ENCODE measurements around the gene DVL3. TPM values are rescaled to one million over a fixed set of nuclear protein-coding genes. Genes with fewer than 3 reads are reported as not detected.

DVL3 gene
- total RNA-seq, 1 experiment from 2014 or later = 76.2 TPM

DNA sequence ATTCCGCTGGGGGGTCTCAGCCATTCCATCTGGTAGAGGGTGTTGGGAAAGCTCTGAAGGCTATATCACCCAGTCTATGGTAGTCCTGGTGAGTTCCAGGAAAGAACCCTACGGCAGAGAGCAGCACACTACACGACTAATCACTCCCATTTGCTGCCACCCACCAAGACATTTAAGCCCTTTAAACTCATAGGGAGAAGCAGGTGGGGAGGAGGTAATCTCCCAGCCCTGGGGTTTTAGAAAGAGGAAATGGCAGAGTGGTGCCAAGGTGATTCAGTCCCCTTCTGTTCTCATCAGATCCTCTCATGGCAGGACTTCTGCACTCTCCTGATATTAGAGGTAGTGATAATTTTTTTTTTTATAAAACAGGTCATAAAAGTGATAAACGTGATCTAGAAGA is 63.6 kb downstream of the DVL3 start:
- H3K9me3 Mint-ChIP-seq = no peaks in the 10 kb centered on the region
- no peak overlapping the region for H3K27ac Mint-ChIP-seq
- POLR2A ChIA-PET = interaction anchor here (0.6 kb wide), 1 partner anchor 70 kb away, joined by 3 read pairs; no protein-coding TSS in a partner anchor

DNA sequence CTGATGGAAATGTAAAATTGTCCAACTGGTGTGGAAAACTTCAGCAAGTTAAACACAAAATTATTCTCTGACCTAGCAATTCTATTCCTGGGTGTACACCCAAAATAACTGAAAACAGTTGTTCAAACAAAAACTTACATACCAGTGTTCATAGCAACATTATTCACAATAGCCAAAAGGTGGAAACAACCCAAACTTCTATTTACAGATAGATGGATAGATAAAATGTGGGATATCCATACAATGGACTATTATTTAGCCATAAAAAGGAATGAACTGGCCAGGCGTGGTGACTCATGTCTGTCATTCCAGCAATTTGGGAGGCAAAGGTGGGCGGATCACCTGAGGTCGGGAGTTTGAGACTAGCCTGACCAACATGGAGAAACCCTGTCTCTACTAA is 67.3 kb downstream of the DVL3 start:
- H3K9me3 Mint-ChIP-seq = no peaks in the 10 kb centered on the region
- DNase-seq (ENCODE audit: low spot score) = no peak
- CTCF ChIA-PET = interaction anchor here (0.7 kb wide), 2 partner anchors 129 to 348 kb away, joined by 3 to 4 read pairs; no protein-coding TSS in a partner anchor
- no peaks in the 10 kb centered on the region for H3K4me1 Mint-ChIP-seq
- peaks cover 17% of the 10 kb centered on the region for H3K27me3 Mint-ChIP-seq (ENCODE audit: low read depth)
- no peak overlapping the region for H3K27ac Mint-ChIP-seq
- H3K4me3 Mint-ChIP-seq = no peak overlapping the region
- POLR2A ChIA-PET = interaction anchor here (0.6 kb wide), 1 partner anchor 1930 kb away, joined by 3 read pairs; no protein-coding TSS in a partner anchor
- H3K36me3 Mint-ChIP-seq = no peaks in the 10 kb centered on the region
- no peak for ATAC-seq
- TF ChIP-seq ATF1 (CRISPR knock-in tag; IDR thresholded peaks at IDR 0.05) (no peak), ELF4 (CRISPR knock-in tag; IDR thresholded peaks at IDR 0.05; ENCODE audit: low read depth) (no peak), FOXJ3 (CRISPR knock-in tag; IDR thresholded peaks at IDR 0.05; ENCODE audit: borderline replicate concordance) (no peak), ZBTB21 (CRISPR knock-in tag; IDR thresholded peaks at IDR 0.05; ENCODE audit: borderline replicate concordance) (no peak), SP1 (CRISPR knock-in tag; conservative IDR thresholded peaks at IDR 0.05) (no peak), SOX15 (CRISPR knock-in tag; IDR thresholded peaks at IDR 0.05) (no peak)
- TF ChIP-seq, protein P1, sequence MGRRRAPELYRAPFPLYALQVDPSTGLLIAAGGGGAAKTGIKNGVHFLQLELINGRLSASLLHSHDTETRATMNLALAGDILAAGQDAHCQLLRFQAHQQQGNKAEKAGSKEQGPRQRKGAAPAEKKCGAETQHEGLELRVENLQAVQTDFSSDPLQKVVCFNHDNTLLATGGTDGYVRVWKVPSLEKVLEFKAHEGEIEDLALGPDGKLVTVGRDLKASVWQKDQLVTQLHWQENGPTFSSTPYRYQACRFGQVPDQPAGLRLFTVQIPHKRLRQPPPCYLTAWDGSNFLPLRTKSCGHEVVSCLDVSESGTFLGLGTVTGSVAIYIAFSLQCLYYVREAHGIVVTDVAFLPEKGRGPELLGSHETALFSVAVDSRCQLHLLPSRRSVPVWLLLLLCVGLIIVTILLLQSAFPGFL (CRISPR knock-in tag; IDR thresholded peaks at IDR 0.05; ENCODE audit: borderline replicate concordance) = no peak
- TF ChIP-seq, protein P2, sequence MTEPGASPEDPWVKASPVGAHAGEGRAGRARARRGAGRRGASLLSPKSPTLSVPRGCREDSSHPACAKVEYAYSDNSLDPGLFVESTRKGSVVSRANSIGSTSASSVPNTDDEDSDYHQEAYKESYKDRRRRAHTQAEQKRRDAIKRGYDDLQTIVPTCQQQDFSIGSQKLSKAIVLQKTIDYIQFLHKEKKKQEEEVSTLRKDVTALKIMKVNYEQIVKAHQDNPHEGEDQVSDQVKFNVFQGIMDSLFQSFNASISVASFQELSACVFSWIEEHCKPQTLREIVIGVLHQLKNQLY (CRISPR knock-in tag; IDR thresholded peaks at IDR 0.05) = no peak
- TF ChIP-seq, protein P3, sequence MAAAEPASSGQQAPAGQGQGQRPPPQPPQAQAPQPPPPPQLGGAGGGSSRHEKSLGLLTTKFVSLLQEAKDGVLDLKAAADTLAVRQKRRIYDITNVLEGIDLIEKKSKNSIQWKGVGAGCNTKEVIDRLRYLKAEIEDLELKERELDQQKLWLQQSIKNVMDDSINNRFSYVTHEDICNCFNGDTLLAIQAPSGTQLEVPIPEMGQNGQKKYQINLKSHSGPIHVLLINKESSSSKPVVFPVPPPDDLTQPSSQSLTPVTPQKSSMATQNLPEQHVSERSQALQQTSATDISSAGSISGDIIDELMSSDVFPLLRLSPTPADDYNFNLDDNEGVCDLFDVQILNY (CRISPR knock-in tag; IDR thresholded peaks at IDR 0.05) = no peak
- TF ChIP-seq, protein P4, sequence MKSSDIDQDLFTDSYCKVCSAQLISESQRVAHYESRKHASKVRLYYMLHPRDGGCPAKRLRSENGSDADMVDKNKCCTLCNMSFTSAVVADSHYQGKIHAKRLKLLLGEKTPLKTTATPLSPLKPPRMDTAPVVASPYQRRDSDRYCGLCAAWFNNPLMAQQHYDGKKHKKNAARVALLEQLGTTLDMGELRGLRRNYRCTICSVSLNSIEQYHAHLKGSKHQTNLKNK (CRISPR knock-in tag; IDR thresholded peaks at IDR 0.05) = no peak
- TF ChIP-seq, protein P5, sequence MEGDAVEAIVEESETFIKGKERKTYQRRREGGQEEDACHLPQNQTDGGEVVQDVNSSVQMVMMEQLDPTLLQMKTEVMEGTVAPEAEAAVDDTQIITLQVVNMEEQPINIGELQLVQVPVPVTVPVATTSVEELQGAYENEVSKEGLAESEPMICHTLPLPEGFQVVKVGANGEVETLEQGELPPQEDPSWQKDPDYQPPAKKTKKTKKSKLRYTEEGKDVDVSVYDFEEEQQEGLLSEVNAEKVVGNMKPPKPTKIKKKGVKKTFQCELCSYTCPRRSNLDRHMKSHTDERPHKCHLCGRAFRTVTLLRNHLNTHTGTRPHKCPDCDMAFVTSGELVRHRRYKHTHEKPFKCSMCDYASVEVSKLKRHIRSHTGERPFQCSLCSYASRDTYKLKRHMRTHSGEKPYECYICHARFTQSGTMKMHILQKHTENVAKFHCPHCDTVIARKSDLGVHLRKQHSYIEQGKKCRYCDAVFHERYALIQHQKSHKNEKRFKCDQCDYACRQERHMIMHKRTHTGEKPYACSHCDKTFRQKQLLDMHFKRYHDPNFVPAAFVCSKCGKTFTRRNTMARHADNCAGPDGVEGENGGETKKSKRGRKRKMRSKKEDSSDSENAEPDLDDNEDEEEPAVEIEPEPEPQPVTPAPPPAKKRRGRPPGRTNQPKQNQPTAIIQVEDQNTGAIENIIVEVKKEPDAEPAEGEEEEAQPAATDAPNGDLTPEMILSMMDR (IDR thresholded peaks at IDR 0.05) = no peak

More for the DNA sequence above, 63.6 kb downstream of the DVL3 start:
- H3K36me3 Mint-ChIP-seq = no peaks in the 10 kb centered on the region
- DNase-seq (ENCODE audit: low spot score) (no peak), ATAC-seq (no peak)
- no peak overlapping the region for H3K4me3 Mint-ChIP-seq
- CTCF ChIA-PET = interaction anchor here (0.6 to 4.8 kb wide), 3 partner anchors 10 to 42 kb away, joined by 3 to 30 read pairs (median 4); partner anchors contain the start of genes CAMK2N2, EEF1AKMT4 and VWA5B2
- TF ChIP-seq GRHL2 (CRISPR knock-in tag; IDR thresholded peaks at IDR 0.05; ENCODE audit: insufficient replicate concordance, severe bottlenecking) (no peak), NFYB (CRISPR knock-in tag; conservative IDR thresholded peaks at IDR 0.05; ENCODE audit: low read depth) (no peak), ZNF416 (CRISPR knock-in tag; IDR thresholded peaks at IDR 0.05) (no peak), ZNF219 (CRISPR knock-in tag; IDR thresholded peaks at IDR 0.05; ENCODE audit: borderline replicate concordance) (no peak), NR2C2 (CRISPR knock-in tag; IDR thresholded peaks at IDR 0.05) (no peak), MYBL2 (CRISPR knock-in tag; IDR thresholded peaks at IDR 0.05) (no peak), IRF2 (CRISPR knock-in tag; IDR thresholded peaks at IDR 0.05; ENCODE audit: borderline replicate concordance, low read depth) (no peak), TEAD4 (CRISPR knock-in tag; IDR thresholded peaks at IDR 0.05) (no peak)
- TF ChIP-seq, protein P6, sequence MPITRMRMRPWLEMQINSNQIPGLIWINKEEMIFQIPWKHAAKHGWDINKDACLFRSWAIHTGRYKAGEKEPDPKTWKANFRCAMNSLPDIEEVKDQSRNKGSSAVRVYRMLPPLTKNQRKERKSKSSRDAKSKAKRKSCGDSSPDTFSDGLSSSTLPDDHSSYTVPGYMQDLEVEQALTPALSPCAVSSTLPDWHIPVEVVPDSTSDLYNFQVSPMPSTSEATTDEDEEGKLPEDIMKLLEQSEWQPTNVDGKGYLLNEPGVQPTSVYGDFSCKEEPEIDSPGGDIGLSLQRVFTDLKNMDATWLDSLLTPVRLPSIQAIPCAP (CRISPR knock-in tag; IDR thresholded peaks at IDR 0.05) = no peak
- TF ChIP-seq, protein P7, sequence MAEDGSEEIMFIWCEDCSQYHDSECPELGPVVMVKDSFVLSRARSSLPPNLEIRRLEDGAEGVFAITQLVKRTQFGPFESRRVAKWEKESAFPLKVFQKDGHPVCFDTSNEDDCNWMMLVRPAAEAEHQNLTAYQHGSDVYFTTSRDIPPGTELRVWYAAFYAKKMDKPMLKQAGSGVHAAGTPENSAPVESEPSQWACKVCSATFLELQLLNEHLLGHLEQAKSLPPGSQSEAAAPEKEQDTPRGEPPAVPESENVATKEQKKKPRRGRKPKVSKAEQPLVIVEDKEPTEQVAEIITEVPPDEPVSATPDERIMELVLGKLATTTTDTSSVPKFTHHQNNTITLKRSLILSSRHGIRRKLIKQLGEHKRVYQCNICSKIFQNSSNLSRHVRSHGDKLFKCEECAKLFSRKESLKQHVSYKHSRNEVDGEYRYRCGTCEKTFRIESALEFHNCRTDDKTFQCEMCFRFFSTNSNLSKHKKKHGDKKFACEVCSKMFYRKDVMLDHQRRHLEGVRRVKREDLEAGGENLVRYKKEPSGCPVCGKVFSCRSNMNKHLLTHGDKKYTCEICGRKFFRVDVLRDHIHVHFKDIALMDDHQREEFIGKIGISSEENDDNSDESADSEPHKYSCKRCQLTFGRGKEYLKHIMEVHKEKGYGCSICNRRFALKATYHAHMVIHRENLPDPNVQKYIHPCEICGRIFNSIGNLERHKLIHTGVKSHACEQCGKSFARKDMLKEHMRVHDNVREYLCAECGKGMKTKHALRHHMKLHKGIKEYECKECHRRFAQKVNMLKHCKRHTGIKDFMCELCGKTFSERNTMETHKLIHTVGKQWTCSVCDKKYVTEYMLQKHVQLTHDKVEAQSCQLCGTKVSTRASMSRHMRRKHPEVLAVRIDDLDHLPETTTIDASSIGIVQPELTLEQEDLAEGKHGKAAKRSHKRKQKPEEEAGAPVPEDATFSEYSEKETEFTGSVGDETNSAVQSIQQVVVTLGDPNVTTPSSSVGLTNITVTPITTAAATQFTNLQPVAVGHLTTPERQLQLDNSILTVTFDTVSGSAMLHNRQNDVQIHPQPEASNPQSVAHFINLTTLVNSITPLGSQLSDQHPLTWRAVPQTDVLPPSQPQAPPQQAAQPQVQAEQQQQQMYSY (CRISPR knock-in tag; IDR thresholded peaks at IDR 0.05) = no peak
- TF ChIP-seq, protein P8, sequence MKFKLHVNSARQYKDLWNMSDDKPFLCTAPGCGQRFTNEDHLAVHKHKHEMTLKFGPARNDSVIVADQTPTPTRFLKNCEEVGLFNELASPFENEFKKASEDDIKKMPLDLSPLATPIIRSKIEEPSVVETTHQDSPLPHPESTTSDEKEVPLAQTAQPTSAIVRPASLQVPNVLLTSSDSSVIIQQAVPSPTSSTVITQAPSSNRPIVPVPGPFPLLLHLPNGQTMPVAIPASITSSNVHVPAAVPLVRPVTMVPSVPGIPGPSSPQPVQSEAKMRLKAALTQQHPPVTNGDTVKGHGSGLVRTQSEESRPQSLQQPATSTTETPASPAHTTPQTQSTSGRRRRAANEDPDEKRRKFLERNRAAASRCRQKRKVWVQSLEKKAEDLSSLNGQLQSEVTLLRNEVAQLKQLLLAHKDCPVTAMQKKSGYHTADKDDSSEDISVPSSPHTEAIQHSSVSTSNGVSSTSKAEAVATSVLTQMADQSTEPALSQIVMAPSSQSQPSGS (CRISPR knock-in tag; IDR thresholded peaks at IDR 0.05; ENCODE audit: borderline replicate concordance, low read depth) = no peak
- TF ChIP-seq, protein P5 (IDR thresholded peaks at IDR 0.05) = no peak
- H3K4me1 Mint-ChIP-seq = no peaks in the 10 kb centered on the region
- no peaks in the 10 kb centered on the region for H3K27me3 Mint-ChIP-seq (ENCODE audit: low read depth)

All from WTC11 (cell line).